Measurements from ENCODE around the gene SPSB1. TPM values are rescaled to one million over a fixed set of nuclear protein-coding genes. Genes with fewer than 3 reads are reported as not detected.
A peak's percentile ranks its signal among the peaks of the same experiment; 100 is the strongest.

SPSB1 gene
- total and polyA plus RNA-seq, 7 experiments from 2014 or later: 1.4 to 10.3 (median 1.9) TPM

DNA sequence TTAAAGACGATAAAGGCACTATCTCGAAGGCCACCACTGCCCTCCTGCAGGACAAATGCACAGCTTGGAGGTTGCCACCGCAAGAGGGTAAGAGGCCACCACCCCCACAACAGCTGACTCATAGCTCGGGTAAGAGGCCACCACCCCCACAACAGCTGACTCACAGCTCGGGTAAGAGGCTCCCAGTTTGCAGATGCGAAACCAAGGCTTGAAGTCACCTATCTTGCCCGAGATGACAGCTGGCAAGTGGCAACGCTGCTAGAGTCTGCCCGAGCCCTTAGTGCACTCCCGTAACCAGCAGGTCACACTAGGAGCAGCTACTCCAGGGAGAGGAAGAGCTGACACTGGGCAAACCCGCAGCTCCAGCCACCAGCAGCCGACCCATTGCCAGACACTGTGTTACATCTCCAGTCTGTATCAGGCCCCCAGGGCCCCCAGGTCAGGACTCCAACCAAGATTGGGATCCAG is 17.1 kb upstream of the SPSB1 start:
- DNase-seq (peak in 1 of 9 donors; percentile 72), ATAC-seq (peak; percentile 90)
- POLR2A ChIA-PET: no interaction called here
- H3K4me3 ChIP-seq (ENCODE audit: low read length): no peak overlapping the region
- H3K27me3 ChIP-seq (ENCODE audit: control insufficient read depth in 2 of 2, insufficient read depth in 2 of 2, low read length in 2 of 2): no peaks in the 10 kb centered on the region
- intact Hi-C loops (cut with micrococcal nuclease): no loop called here
- no peak overlapping the region for H3K27ac ChIP-seq (ENCODE audit: low read depth, low read length)
- Mint-ChIP-seq H3K27ac (peak overlapping the region in 2 of 9 donors; percentile 36 to 48), H3K9me3 (no peaks in the 10 kb centered on the region), H3K36me3 (peaks cover 0 to 6% (median 0%) of the 10 kb centered on the region in 5 donors), H3K4me3 (peak overlapping the region in 1 of 10 donors; percentile 37), H3K4me1 (peaks cover 12 to 38% (median 18%) of the 10 kb centered on the region in 7 donors), H3K27me3 (peaks cover 0 to 3% (median 0%) of the 10 kb centered on the region in 5 donors)
- H3K4me1 ChIP-seq (ENCODE audit: control insufficient read depth in 2 of 2, insufficient read depth in 2 of 2, low read length in 2 of 2): peaks cover 11 to 13% of the 10 kb centered on the region in 2 donors
- H3K36me3 ChIP-seq (ENCODE audit: control insufficient read depth in 2 of 3, insufficient read depth in 3 of 3, low read length in 3 of 3): no peaks in the 10 kb centered on the region
- no peaks in the 10 kb centered on the region for H3K9me3 ChIP-seq (ENCODE audit: control insufficient read depth in 2 of 3, low read length in 3 of 3)
- CTCF ChIA-PET: interaction anchor here (0.5 to 1.1 kb wide), 2 partner anchors 180 to 241 kb away, joined by 3 read pairs; no protein-coding TSS in a partner anchor

DNA sequence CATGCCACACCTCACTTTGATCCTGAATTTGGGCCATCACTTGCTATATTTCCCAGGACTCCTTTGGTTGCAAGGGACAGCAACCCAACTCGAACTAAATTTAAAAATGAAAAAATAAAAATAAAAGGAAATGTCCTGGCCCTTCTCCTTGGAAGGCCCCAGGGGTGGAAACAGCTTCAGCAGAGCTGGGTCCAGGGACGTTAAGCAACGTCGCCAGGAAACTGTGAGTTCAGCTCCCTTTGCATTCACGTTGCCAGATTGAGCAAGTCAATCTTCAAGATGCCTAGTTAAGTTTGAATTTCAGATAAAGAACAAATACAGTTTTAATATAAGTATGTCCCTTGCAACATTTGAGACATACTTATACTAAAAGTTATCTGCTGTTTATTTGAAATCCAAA is 14.6 kb upstream of the SPSB1 start:
- ATAC-seq (no peak), DNase-seq (no peak)
- Mint-ChIP-seq H3K27me3 (peaks cover 0 to 6% (median 0%) of the 10 kb centered on the region in 5 donors), H3K9me3 (peaks cover 0 to 3% (median 0%) of the 10 kb centered on the region in 11 donors), H3K4me3 (no peak overlapping the region), H3K27ac (no peak overlapping the region), H3K4me1 (peaks cover 20 to 55% (median 32%) of the 10 kb centered on the region in 7 donors), H3K36me3 (peaks cover 0 to 4% (median 0%) of the 10 kb centered on the region in 5 donors)
- H3K4me3 ChIP-seq (ENCODE audit: low read length): no peak overlapping the region
- ChIA-PET POLR2A (no interaction called here), CTCF (no interaction called here)
- peaks cover 18 to 23% of the 10 kb centered on the region in 2 donors for H3K4me1 ChIP-seq (ENCODE audit: control insufficient read depth in 2 of 2, insufficient read depth in 2 of 2, low read length in 2 of 2)
- intact Hi-C loops (cut with micrococcal nuclease): no loop called here
- no peaks in the 10 kb centered on the region for H3K27me3 ChIP-seq (ENCODE audit: control insufficient read depth in 2 of 2, insufficient read depth in 2 of 2, low read length in 2 of 2)
- H3K9me3 ChIP-seq (ENCODE audit: control insufficient read depth in 2 of 3, low read length in 3 of 3): no peaks in the 10 kb centered on the region
- no peaks in the 10 kb centered on the region for H3K36me3 ChIP-seq (ENCODE audit: control insufficient read depth in 2 of 3, insufficient read depth in 3 of 3, low read length in 3 of 3)
- no peak overlapping the region for H3K27ac ChIP-seq (ENCODE audit: low read depth, low read length)

DNA sequence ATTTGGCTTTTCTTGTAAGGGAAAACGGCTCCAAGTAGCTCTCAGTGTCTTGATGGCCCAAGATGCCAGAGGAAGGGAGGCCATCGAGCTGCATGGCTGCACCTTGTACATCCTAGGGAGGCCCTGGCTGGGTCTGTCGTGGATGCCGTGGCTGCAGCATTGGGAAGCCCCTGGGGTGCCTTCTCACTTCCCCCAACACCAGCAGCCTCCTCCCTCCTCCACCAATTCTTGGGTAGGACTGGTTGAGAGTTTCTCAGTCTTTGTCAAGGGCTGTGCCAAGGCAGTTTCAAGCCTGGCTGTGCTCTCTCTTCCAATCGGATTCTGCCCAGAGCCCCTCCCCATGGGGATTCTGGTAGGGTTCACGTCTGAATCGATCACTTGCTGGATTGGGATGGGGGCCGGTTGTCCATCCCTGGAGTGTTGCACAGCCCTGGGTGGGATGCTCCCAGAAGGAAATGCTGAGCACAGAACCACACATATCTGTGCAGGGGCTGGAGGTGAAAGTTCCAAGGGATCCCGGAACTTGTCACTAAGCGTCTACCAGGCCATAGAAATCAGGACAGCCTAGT is 14.0 kb upstream of the SPSB1 start:
- no peak for ATAC-seq
- no peak overlapping the region for H3K4me3 ChIP-seq (ENCODE audit: low read length)
- no peak overlapping the region for H3K27ac ChIP-seq (ENCODE audit: low read depth, low read length)
- no peaks in the 10 kb centered on the region for H3K9me3 ChIP-seq (ENCODE audit: control insufficient read depth in 2 of 3, low read length in 3 of 3)
- POLR2A ChIA-PET: no interaction called here
- intact Hi-C loops (cut with micrococcal nuclease): no loop called here
- no peak for DNase-seq
- no peaks in the 10 kb centered on the region for H3K36me3 ChIP-seq (ENCODE audit: control insufficient read depth in 2 of 3, insufficient read depth in 3 of 3, low read length in 3 of 3)
- peak overlapping the region in 2 of 10 donors; percentile 14 to 68 for H3K4me3 Mint-ChIP-seq
- CTCF ChIA-PET: no interaction called here
- peaks cover 0 to 8% (median 0%) of the 10 kb centered on the region in 5 donors for H3K36me3 Mint-ChIP-seq
- no peaks in the 10 kb centered on the region for H3K27me3 ChIP-seq (ENCODE audit: control insufficient read depth in 2 of 2, insufficient read depth in 2 of 2, low read length in 2 of 2)
- H3K27me3 Mint-ChIP-seq: peaks cover 0 to 6% (median 0%) of the 10 kb centered on the region in 5 donors
- peak overlapping the region in 2 of 9 donors; percentile 14 to 46 for H3K27ac Mint-ChIP-seq
- H3K4me1 ChIP-seq (ENCODE audit: control insufficient read depth in 2 of 2, insufficient read depth in 2 of 2, low read length in 2 of 2): peaks cover 24% of the 10 kb centered on the region in 2 donors
- peaks cover 20 to 61% (median 37%) of the 10 kb centered on the region in 7 donors for H3K4me1 Mint-ChIP-seq
- H3K9me3 Mint-ChIP-seq: peaks cover 0 to 3% (median 0%) of the 10 kb centered on the region in 11 donors

GRCh38 chr1:9279172-9279840 is 13.4 kb upstream of the SPSB1 start:
- no peak for DNase-seq
- POLR2A ChIA-PET: no interaction called here
- intact Hi-C loops (cut with micrococcal nuclease): no loop called here

DNA sequence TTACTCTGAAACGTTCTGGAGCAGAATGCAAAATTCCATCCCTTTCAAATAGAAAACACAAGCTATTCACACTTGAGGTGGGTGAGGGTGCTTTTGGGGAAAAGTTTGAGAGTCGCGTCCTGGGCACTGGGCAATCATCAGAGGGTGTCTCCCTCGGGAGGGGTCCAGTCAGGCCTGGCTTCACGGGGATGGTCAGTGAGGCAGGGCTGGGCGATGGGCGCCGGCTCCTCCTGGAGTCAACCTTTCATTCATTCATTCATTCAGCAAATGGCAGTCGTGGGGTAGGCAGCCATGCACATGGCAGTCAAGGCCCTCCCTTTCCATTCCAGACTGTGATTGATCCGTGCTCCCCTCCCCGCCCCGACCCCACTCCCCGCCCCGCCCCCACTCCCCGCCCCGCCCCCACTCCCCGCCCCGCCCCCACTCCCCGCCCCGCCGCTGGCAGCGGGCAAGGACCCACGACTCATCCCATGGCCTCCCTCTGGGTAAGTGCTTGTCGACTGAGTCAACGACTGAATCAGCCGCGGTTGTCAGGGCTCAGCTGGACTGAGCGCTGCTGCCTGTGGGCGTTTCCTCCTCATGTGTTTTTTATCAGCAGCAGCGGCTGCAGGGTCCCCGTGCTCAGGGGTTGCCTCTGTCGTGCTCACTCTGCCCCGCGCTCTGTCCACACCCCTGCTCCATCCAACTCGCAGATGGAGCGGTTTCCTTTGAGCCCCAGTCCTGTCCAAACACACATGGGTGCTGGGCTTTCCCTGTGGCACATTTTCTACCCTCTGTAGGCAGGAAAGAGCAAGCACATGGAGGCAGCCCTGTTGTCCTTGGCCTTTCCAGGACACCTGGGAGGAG is 12.5 kb upstream of the SPSB1 start:
- peak in 1 of 9 donors; percentile 61 for DNase-seq
- H3K27me3 Mint-ChIP-seq: peaks cover 0 to 6% (median 0%) of the 10 kb centered on the region in 5 donors
- POLR2A ChIA-PET: interaction anchor here (0.7 kb wide), 1 partner anchor 11 kb away, joined by 3 read pairs; no protein-coding TSS in a partner anchor
- peaks cover 26 to 71% (median 50%) of the 10 kb centered on the region in 7 donors for H3K4me1 Mint-ChIP-seq
- H3K9me3 ChIP-seq (ENCODE audit: control insufficient read depth in 2 of 3, low read length in 3 of 3): no peaks in the 10 kb centered on the region
- H3K9me3 Mint-ChIP-seq: peaks cover 0 to 19% (median 7%) of the 10 kb centered on the region in 11 donors
- no peak overlapping the region for H3K27ac ChIP-seq (ENCODE audit: low read depth, low read length)
- H3K4me1 ChIP-seq (ENCODE audit: control insufficient read depth in 2 of 2, insufficient read depth in 2 of 2, low read length in 2 of 2): peaks cover 32% of the 10 kb centered on the region in 2 donors
- peak overlapping the region in 2 of 9 donors; percentile 43 to 77 for H3K27ac Mint-ChIP-seq
- H3K27me3 ChIP-seq (ENCODE audit: control insufficient read depth in 2 of 2, insufficient read depth in 2 of 2, low read length in 2 of 2): no peaks in the 10 kb centered on the region
- ATAC-seq: peak; percentile 31
- H3K4me3 ChIP-seq (ENCODE audit: low read length): no peak overlapping the region
- peak overlapping the region; percentile 40 to 79 (median 74) for H3K4me3 Mint-ChIP-seq
- CTCF ChIA-PET: interaction anchor here (0.8 kb wide), 1 partner anchor 9 kb away, joined by 3 read pairs; no protein-coding TSS in a partner anchor
- intact Hi-C loops (cut with micrococcal nuclease): loop anchor here in 1 of 2 donors (10.0 kb wide), 1 partner anchor 305 kb away; the partner anchor contains the start of gene TMEM201
- no peaks in the 10 kb centered on the region for H3K36me3 ChIP-seq (ENCODE audit: control insufficient read depth in 2 of 3, insufficient read depth in 3 of 3, low read length in 3 of 3)
- peaks cover 0 to 21% (median 5%) of the 10 kb centered on the region in 5 donors for H3K36me3 Mint-ChIP-seq

More at GRCh38 chr1:9279172-9279840, 13.4 kb upstream of the SPSB1 start:
- Histone ChIP-seq H3K4me1 (ENCODE audit: control insufficient read depth in 2 of 2, insufficient read depth in 2 of 2, low read length in 2 of 2) (peaks cover 30% of the 10 kb centered on the region in 2 donors), H3K9me3 (ENCODE audit: control insufficient read depth in 2 of 3, low read length in 3 of 3) (no peaks in the 10 kb centered on the region), H3K36me3 (ENCODE audit: control insufficient read depth in 2 of 3, insufficient read depth in 3 of 3, low read length in 3 of 3) (no peaks in the 10 kb centered on the region), H3K27ac (ENCODE audit: low read depth, low read length) (no peak overlapping the region), H3K4me3 (ENCODE audit: low read length) (no peak overlapping the region), H3K27me3 (ENCODE audit: control insufficient read depth in 2 of 2, insufficient read depth in 2 of 2, low read length in 2 of 2) (no peaks in the 10 kb centered on the region)
- H3K9me3 Mint-ChIP-seq: peaks cover 0 to 9% (median 3%) of the 10 kb centered on the region in 11 donors
- CTCF ChIA-PET: no interaction called here
- H3K4me3 Mint-ChIP-seq: peak overlapping the region; percentile 36 to 74 (median 52)
- H3K27ac Mint-ChIP-seq: peak overlapping the region in 2 of 9 donors; percentile 46 to 69
- H3K4me1 Mint-ChIP-seq: peaks cover 24 to 67% (median 44%) of the 10 kb centered on the region in 7 donors
- no peak for ATAC-seq
- peaks cover 0 to 6% (median 0%) of the 10 kb centered on the region in 5 donors for H3K27me3 Mint-ChIP-seq
- peaks cover 0 to 14% (median 4%) of the 10 kb centered on the region in 5 donors for H3K36me3 Mint-ChIP-seq
